ENCODE results near the gene CRACR2B. TPM values are rescaled to one million over a fixed set of nuclear protein-coding genes. Genes with fewer than 3 reads are reported as not detected.
A peak's percentile ranks its signal among the peaks of the same experiment; 100 is the strongest.

CRACR2B gene
- total and polyA plus RNA-seq, 2 of the 13 experiments (the other 11 are each of a cell fraction or from before 2014, with no cell fraction given), result 14.9 to 21.0 TPM

- no peak for TF ChIP-seq ZNF710 (CRISPR knock-in tag; IDR thresholded peaks at IDR 0.05; ENCODE audit: borderline replicate concordance)
- TF ChIP-seq MATR3 (CRISPR knock-in tag; IDR thresholded peaks at IDR 0.05), result no peak
- TF ChIP-seq HNF1A (IDR thresholded peaks at IDR 0.05; ENCODE audit: low read depth), result no peak
- no peak for TF ChIP-seq HNF1A (CRISPR knock-in tag; IDR thresholded peaks at IDR 0.05; ENCODE audit: borderline replicate concordance)
- TF ChIP-seq JDP2 (CRISPR knock-in tag; IDR thresholded peaks at IDR 0.05; ENCODE audit: borderline replicate concordance), result no peak
- TF ChIP-seq CENPBD1 (CRISPR knock-in tag; IDR thresholded peaks at IDR 0.05; ENCODE audit: borderline replicate concordance, low read depth), result no peak
- no peak for TF ChIP-seq STAG1 (CRISPR knock-in tag; IDR thresholded peaks at IDR 0.05)
- no peak for TF ChIP-seq ZBED4 (CRISPR knock-in tag; IDR thresholded peaks at IDR 0.05; ENCODE audit: borderline replicate concordance)
- TF ChIP-seq DZIP1 (CRISPR knock-in tag; IDR thresholded peaks at IDR 0.05), result peak; percentile 92
- TF ChIP-seq TBL1XR1 (IDR thresholded peaks at IDR 0.05; ENCODE audit: borderline replicate concordance, low read length, partially characterized antibody), result no peak
- no peak for TF ChIP-seq ELF1 (CRISPR knock-in tag; IDR thresholded peaks at IDR 0.05)
- no peak for TF ChIP-seq ZNF879 (CRISPR knock-in tag; IDR thresholded peaks at IDR 0.05)
- no peak for TF ChIP-seq NAIF1 (CRISPR knock-in tag; IDR thresholded peaks at IDR 0.05; ENCODE audit: borderline replicate concordance)
- TF ChIP-seq ZSCAN31 (CRISPR knock-in tag; IDR thresholded peaks at IDR 0.05; ENCODE audit: low read depth), result no peak
These were observed 2.8 kb downstream of the CRACR2B start (continued) for GRCh38 chr11:830295-831117.

Measured in HepG2 (cell line).